OCI-LY7 (cell line): Measurements from ENCODE around the gene VTI1A. TPM values are rescaled to one million over a fixed set of nuclear protein-coding genes. Genes with fewer than 3 reads are reported as not detected.

Source experiments
- BruUV-seq: library from RNA; stranded (reverse); fragments of 400-500 nt; replicated peaks from 2 replicates; lab custom pipeline; 2021; lab: Mats Ljungman, UMichigan
- CTCF ChIA-PET: fragments of 300-600 bp; sonication (Branson Sonifier 250); formaldehyde crosslinking; loops from one replicate; lab custom pipeline; 2022; ENCODE audit warnings: antibody characterized with exemption; ENCODE audit not compliant: unreplicated experiment; lab: Charles Lee
- POLR2A ChIA-PET: fragments of 300-600 bp; sonication (Branson Sonifier 250); formaldehyde crosslinking; loops from one replicate; lab custom pipeline; 2022; ENCODE audit warnings: antibody characterized with exemption; lab: Charles Lee
- DNase-seq: peaks from one replicate; pipeline ENCODE4 v3.0.0-alpha.2; 2015; ENCODE audit warnings: low spot score
- H2AFZ ChIP-seq: fragments of 200-600 bp; sonication (generic), shearing (Covaris generic); 2 replicates; pipeline ENCODE4 v1.6.1; 2014; ENCODE audit warnings: mild to moderate bottlenecking, antibody characterized with exemption, low read length, moderate library complexity
- H3K27ac ChIP-seq: fragments of 200-600 bp; sonication (generic); 2 replicates; pipeline ENCODE4 v1.5.1; 2014; ENCODE audit warnings: mixed run types, low read depth, mild to moderate bottlenecking, moderate library complexity, low read length, inconsistent platforms; ENCODE audit not compliant: poor library complexity, severe bottlenecking
- H3K36me3 ChIP-seq: fragments of 200-600 bp; sonication (generic); 2 replicates; pipeline ENCODE4 v1.6.1; 2014; ENCODE audit warnings: mild to moderate bottlenecking, antibody characterized with exemption, low read length, moderate library complexity, mixed read lengths; ENCODE audit not compliant: insufficient read depth
- H3K4me1 ChIP-seq: fragments of 200-600 bp; sonication (generic); 2 replicates; pipeline ENCODE4 v1.5.1; 2014; ENCODE audit warnings: mild to moderate bottlenecking, low read length; ENCODE audit not compliant: insufficient read depth, poor library complexity, severe bottlenecking
- H3K4me2 ChIP-seq: fragments of 200-600 bp; sonication (generic); 2 replicates; pipeline ENCODE4 v1.6.1; 2014; ENCODE audit warnings: mild to moderate bottlenecking, low read length
- H3K4me3 ChIP-seq: fragments of 200-600 bp; sonication (generic); 2 replicates; pipeline ENCODE4 v1.5.1; 2014; ENCODE audit warnings: mild to moderate bottlenecking, low read depth, low read length; ENCODE audit not compliant: poor library complexity, severe bottlenecking
- H3K79me2 ChIP-seq: fragments of 200-600 bp; sonication (generic); 2 replicates; pipeline ENCODE4 v1.6.1; 2016; ENCODE audit warnings: low read depth, mild to moderate bottlenecking, low read length, moderate library complexity, mixed read lengths; ENCODE audit not compliant: insufficient read depth
- H3K9me2 ChIP-seq: fragments of 200-600 bp; sonication (generic); 2 replicates; pipeline ENCODE4 v1.6.1; 2016; ENCODE audit warnings: mild to moderate bottlenecking, low read length, mixed read lengths; ENCODE audit not compliant: insufficient read depth
- H3K9me3 ChIP-seq: fragments of 200-600 bp; sonication (generic); 2 replicates; pipeline ENCODE4 v1.6.1; 2014; ENCODE audit warnings: mild to moderate bottlenecking, mixed run types, low read length, mixed read lengths
- H4K20me1 ChIP-seq: fragments of 200-600 bp; sonication (generic); 2 replicates; pipeline ENCODE4 v1.6.1; 2014; ENCODE audit warnings: mild to moderate bottlenecking, antibody characterized with exemption, low read length, moderate library complexity, mixed read lengths; ENCODE audit not compliant: insufficient read depth
- EZH2phosphoT487 ChIP-seq: fragments of 200-600 bp; sonication (generic); IDR thresholded peaks from 2 replicates; pipeline ENCODE4 v1.6.1; 2018; ENCODE audit warnings: low read depth, borderline replicate concordance, mild to moderate bottlenecking, mixed run types, antibody characterized with exemption, low read length, moderate library complexity, mixed read lengths
- intact Hi-C: fragments of 100-400 bp; cut with micrococcal nuclease; formaldehyde crosslinking; loops from one replicate; pipeline ENCODE4 v1.10.0; 2022; ENCODE audit not compliant: unreplicated experiment
- total RNA-seq, 2 experiments: library from RNA; depleted of rRNA in 1 of 2; stranded (reverse); fragments of >200 nt in 1 of 2; shearing (Covaris generic) in 1 of 2; gene quantifications; 2 replicates each; pipeline ENCODE4 v1.2.3, GENCODE V29; 2014 to 2022
- TF ChIP-seq, protein P1 (sequence below): fragments of 200-600 bp; sonication (generic); conservative IDR thresholded peaks from 2 replicates; pipeline ENCODE4 v1.5.1; 2014; ENCODE audit warnings: mild to moderate bottlenecking, antibody characterized with exemption, low read length, moderate library complexity, mixed read lengths

The VTI1A gene
- total RNA-seq, 2 experiments from 2014 or later, result 39.4 to 45.2 TPM

DNA sequence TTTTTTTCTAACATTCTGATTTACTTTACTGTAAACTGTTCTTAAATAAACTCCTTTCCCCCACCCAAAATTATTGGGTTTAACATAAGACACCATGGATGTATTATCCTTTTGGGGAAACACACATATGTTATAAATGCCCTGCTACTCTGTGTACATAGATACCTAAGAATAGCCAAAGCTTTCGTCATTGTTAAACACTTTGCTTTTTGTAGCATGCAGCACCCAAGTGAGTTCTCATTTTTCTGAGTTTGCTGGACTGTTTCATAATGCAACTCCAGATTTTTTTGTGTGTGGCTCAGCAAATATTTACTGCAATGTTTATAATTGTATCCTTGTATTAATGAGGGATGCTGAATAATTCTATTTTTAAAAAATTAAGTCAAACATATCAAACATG lies 86.9 kb downstream of the VTI1A start:
- no peak for DNase-seq
- Histone ChIP-seq H3K27ac (no peak overlapping the region), H3K9me2 (no peaks in the 10 kb centered on the region), H3K9me3 (no peaks in the 10 kb centered on the region), H3K79me2 (no peaks in the 10 kb centered on the region), H2AFZ (no peak overlapping the region), H3K4me1 (no peaks in the 10 kb centered on the region), H3K36me3 (peaks cover 9% of the 10 kb centered on the region; the same call in 1 of the 2 replicates), H4K20me1 (no peaks in the 10 kb centered on the region), H3K4me3 (no peak overlapping the region), H3K4me2 (no peak overlapping the region)
- POLR2A ChIA-PET, result no interaction called here
- CTCF ChIA-PET, result no interaction called here
- no peak for TF ChIP-seq EZH2phosphoT487
- TF ChIP-seq, protein P1, sequence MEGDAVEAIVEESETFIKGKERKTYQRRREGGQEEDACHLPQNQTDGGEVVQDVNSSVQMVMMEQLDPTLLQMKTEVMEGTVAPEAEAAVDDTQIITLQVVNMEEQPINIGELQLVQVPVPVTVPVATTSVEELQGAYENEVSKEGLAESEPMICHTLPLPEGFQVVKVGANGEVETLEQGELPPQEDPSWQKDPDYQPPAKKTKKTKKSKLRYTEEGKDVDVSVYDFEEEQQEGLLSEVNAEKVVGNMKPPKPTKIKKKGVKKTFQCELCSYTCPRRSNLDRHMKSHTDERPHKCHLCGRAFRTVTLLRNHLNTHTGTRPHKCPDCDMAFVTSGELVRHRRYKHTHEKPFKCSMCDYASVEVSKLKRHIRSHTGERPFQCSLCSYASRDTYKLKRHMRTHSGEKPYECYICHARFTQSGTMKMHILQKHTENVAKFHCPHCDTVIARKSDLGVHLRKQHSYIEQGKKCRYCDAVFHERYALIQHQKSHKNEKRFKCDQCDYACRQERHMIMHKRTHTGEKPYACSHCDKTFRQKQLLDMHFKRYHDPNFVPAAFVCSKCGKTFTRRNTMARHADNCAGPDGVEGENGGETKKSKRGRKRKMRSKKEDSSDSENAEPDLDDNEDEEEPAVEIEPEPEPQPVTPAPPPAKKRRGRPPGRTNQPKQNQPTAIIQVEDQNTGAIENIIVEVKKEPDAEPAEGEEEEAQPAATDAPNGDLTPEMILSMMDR, result no peak
- BruUV-seq, result no TSS peak
- intact Hi-C loops, result no loop called here

DNA sequence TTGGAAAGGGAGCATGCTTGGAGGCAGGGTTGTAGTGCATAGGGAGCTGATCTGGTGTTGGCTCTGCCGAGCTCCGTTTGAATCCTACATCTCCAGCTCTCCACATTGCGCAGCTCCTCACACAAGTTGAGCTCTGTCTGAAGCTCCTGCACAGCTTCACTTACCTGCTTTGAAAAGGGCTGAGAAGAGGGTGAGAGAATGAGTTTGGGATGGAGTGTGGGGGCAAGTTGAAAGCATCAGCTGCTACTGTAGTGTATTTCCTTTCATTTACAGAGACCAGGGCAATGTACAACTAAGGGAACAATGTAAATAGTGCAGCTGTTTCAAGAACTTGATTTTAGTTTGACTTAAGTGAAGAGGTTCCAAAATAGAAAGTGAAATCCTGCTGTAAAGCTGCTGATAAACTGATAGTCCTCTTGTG lies 88.5 kb downstream of the VTI1A start:
- Histone ChIP-seq H3K36me3 (peaks cover 18% of the 10 kb centered on the region; the same call in 1 of the 2 replicates), H3K9me3 (no peaks in the 10 kb centered on the region), H4K20me1 (no peaks in the 10 kb centered on the region), H3K4me3 (no peak overlapping the region), H3K4me2 (no peak overlapping the region), H3K9me2 (no peaks in the 10 kb centered on the region), H3K27ac (no peak overlapping the region), H3K4me1 (no peaks in the 10 kb centered on the region), H2AFZ (no peak overlapping the region), H3K79me2 (no peaks in the 10 kb centered on the region)
- CTCF ChIA-PET, result interaction anchor here (0.6 kb wide), 1 partner anchor 90 kb away, joined by 4 read pairs; no protein-coding TSS in a partner anchor
- no TSS peak for BruUV-seq
- POLR2A ChIA-PET, result interaction anchor here (0.6 kb wide), 1 partner anchor 355 kb away, joined by 5 read pairs; no protein-coding TSS in a partner anchor
- TF ChIP-seq, protein P1, result no peak
- no peak for TF ChIP-seq EZH2phosphoT487
- intact Hi-C loops, result no loop called here
- DNase-seq, result no peak

DNA sequence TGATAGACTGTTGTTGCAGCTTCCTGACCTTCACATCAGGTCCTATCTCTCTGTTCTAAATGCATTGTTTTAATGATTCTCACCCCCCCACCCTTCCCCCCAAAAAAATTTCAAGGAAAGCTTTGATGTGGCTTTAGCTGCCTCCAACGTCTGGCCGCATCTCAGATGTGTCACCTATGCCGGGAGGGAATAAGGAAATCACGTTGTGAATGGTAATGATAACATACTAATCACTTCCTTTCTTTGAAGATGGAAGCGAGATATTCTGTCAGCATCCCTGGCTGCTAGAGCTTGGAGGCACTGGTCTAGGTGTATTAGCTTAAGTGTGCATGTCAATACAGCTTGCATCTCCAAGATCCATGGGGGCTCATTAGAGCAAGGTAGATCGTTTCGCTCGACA lies 89.6 kb downstream of the VTI1A start:
- CTCF ChIA-PET, result no interaction called here
- H3K4me1 ChIP-seq, result no peaks in the 10 kb centered on the region
- no peak for DNase-seq
- no peak overlapping the region for H2AFZ ChIP-seq
- H3K79me2 ChIP-seq, result no peaks in the 10 kb centered on the region
- no peak overlapping the region for H3K27ac ChIP-seq
- TF ChIP-seq, protein P1, result no peak
- no peak for TF ChIP-seq EZH2phosphoT487
- no peaks in the 10 kb centered on the region for H3K9me3 ChIP-seq
- H3K4me3 ChIP-seq, result no peak overlapping the region
- no TSS peak for BruUV-seq
- no peaks in the 10 kb centered on the region for H4K20me1 ChIP-seq
- peaks cover 20% of the 10 kb centered on the region; the same call in 1 of the 2 replicates for H3K36me3 ChIP-seq
- H3K9me2 ChIP-seq, result no peaks in the 10 kb centered on the region
- POLR2A ChIA-PET, result no interaction called here
- H3K4me2 ChIP-seq, result no peak overlapping the region
- intact Hi-C loops, result no loop called here
